HCT116 (cell line): ENCODE results near the gene APAF1. TPM values are rescaled to one million over a fixed set of nuclear protein-coding genes. Genes with fewer than 3 reads are reported as not detected.

ENCODE experiments used
- ATAC-seq: fragments of 200-7000 bp; cut with Tn5 transposase; 2 replicates; pipeline ENCODE4 v1.9.1; 2020; ENCODE audit warnings: mild to moderate bottlenecking, moderate library complexity
- BruUV-seq: library from RNA; stranded (reverse); fragments of 400-500 nt; replicated peaks from 2 replicates; lab custom pipeline; 2021; lab: Mats Ljungman, UMichigan
- CTCF ChIA-PET: fragments of 300-600 bp; sonication (Branson Sonifier 250); formaldehyde crosslinking; loops from one replicate; lab custom pipeline; 2021; ENCODE audit warnings: antibody characterized with exemption; lab: Charles Lee
- POLR2A ChIA-PET: fragments of 300-600, 350-600 bp; sonication (Branson Sonifier 250); formaldehyde crosslinking; loops from one replicate; lab custom pipeline; 2021; ENCODE audit warnings: antibody characterized with exemption; lab: Charles Lee
- RAD21 ChIA-PET, 2 experiments: fragments of 300-600 bp; sonication (Branson Sonifier 250); formaldehyde crosslinking; loops; one replicate each; lab custom pipeline; 2023; ENCODE audit warnings: low total read pairs in 2 of 2; ENCODE audit not compliant: uncharacterized antibody in 2 of 2, unreplicated experiment in 2 of 2, low non-redundant PET in 1 of 2; lab: Charles Lee
- DNase-seq: peaks from one replicate; pipeline ENCODE4 v3.0.0-alpha.2; 2010; ENCODE audit warnings: low read depth, low spot score
- H2AFZ ChIP-seq: fragments of 200-600 bp; shearing (Covaris generic), sonication (generic); 2 replicates; pipeline ENCODE4 v1.6.1; 2017; ENCODE audit warnings: low read depth, mixed run types, mixed read lengths, antibody characterized with exemption, low read length; ENCODE audit not compliant: poor library complexity, severe bottlenecking
- H3K27ac ChIP-seq: 2 replicates; pipeline ENCODE4 v1.5.1; 2012; ENCODE audit warnings: low read depth, low read length
- H3K27me3 ChIP-seq: fragments of 200-600 bp; sonication (generic); 2 replicates; pipeline ENCODE4 v1.6.1; 2016; ENCODE audit warnings: mixed run types, low read length, mixed read lengths; ENCODE audit not compliant: insufficient read depth
- H3K36me3 ChIP-seq, 2 experiments: fragments of 200-500 bp in 1 of 2; fragments of 200-600 bp in 1 of 2; sonication (Bioruptor generic) in 1 of 2; sonication (generic) in 1 of 2; 2 replicates each; pipeline versions ENCODE4 v1.5.1 to v1.6.1; 2014 to 2016; ENCODE audit warnings: low read length in 2 of 2, inconsistent platforms in 1 of 2, mixed read lengths in 1 of 2, mixed run types in 1 of 2; ENCODE audit not compliant: insufficient read depth in 2 of 2, control insufficient read depth in 1 of 2
- H3K4me1 ChIP-seq, 2 experiments: fragments of 200-600 bp in 1 of 2; sonication (generic) in 1 of 2; 2 replicates each; pipeline versions ENCODE4 v1.5.1 to v1.6.1; 2012 to 2017; ENCODE audit warnings: low read length in 2 of 2, inconsistent platforms in 1 of 2, mild to moderate bottlenecking in 1 of 2, mixed read lengths in 1 of 2, mixed run types in 1 of 2, moderate library complexity in 1 of 2; ENCODE audit not compliant: insufficient read depth in 2 of 2, control insufficient read depth in 1 of 2
- H3K4me2 ChIP-seq: fragments of 200-600 bp; sonication (generic); 2 replicates; pipeline ENCODE4 v1.6.1; 2017; ENCODE audit warnings: mixed run types, low read length, mixed read lengths
- H3K4me3 ChIP-seq, 2 experiments: fragments of 200-600 bp in 1 of 2; sonication (generic) in 1 of 2; replicated peaks in 1 of 2; 2 replicates each; pipeline ENCODE4 v1.5.1; 2011 to 2016; ENCODE audit warnings: low read length in 2 of 2, control low read depth in 1 of 2, low read depth in 1 of 2, mild to moderate bottlenecking in 1 of 2, mixed read lengths in 1 of 2, mixed run types in 1 of 2
- H3K79me2 ChIP-seq: fragments of 200-600 bp; sonication (generic); 2 replicates; pipeline ENCODE4 v1.6.1; 2017; ENCODE audit warnings: mild to moderate bottlenecking, mixed run types, low read length, moderate library complexity, mixed read lengths; ENCODE audit not compliant: insufficient read depth
- H3K9ac ChIP-seq: fragments of 200-600 bp; sonication (generic); 2 replicates; pipeline ENCODE4 v1.6.1; 2016; ENCODE audit warnings: low read length, mixed read lengths
- H3K9me2 ChIP-seq: fragments of 200-600 bp; sonication (generic), shearing (Covaris generic); 2 replicates; pipeline ENCODE4 v1.6.1; 2017; ENCODE audit warnings: mixed run types, mild to moderate bottlenecking, moderate library complexity; ENCODE audit not compliant: insufficient read depth
- H3K9me3 ChIP-seq, 2 experiments: fragments of 200-500 bp in 1 of 2; fragments of 200-600 bp in 1 of 2; sonication (Bioruptor generic) in 1 of 2; sonication (generic) in 1 of 2; 2 replicates each; pipeline ENCODE4 v1.6.1; 2014 to 2017; ENCODE audit warnings: low read length in 2 of 2, mixed read lengths in 2 of 2, inconsistent platforms in 1 of 2, low read depth in 1 of 2, mild to moderate bottlenecking in 1 of 2, mixed run types in 1 of 2, moderate library complexity in 1 of 2; ENCODE audit not compliant: control insufficient read depth in 1 of 2, insufficient read depth in 1 of 2
- H4K20me1 ChIP-seq: fragments of 200-600 bp; sonication (generic), shearing (Covaris generic); 2 replicates; pipeline ENCODE4 v1.6.1; 2017; ENCODE audit warnings: mixed run types, mild to moderate bottlenecking, moderate library complexity; ENCODE audit not compliant: insufficient read depth
- ATF3 ChIP-seq: IDR thresholded peaks from 2 replicates; pipeline ENCODE4 v1.6.1; 2012
- CBX3 ChIP-seq: IDR thresholded peaks from 2 replicates; pipeline ENCODE4 v1.6.1; 2012; ENCODE audit warnings: low read depth
- CTCF ChIP-seq, 3 experiments: fragments of 200-600 bp in 1 of 3; sonication (generic) in 1 of 3; IDR thresholded peaks in 2 of 3; conservative IDR thresholded peaks in 1 of 3; 2 replicates each; pipeline ENCODE4 v1.5.1; 2012 to 2017; ENCODE audit warnings: low read depth in 2 of 3, low read length in 2 of 3, antibody characterized with exemption in 1 of 3, borderline replicate concordance in 1 of 3, control low read depth in 1 of 3, mild to moderate bottlenecking in 1 of 3, mixed read lengths in 1 of 3, mixed run types in 1 of 3, moderate library complexity in 1 of 3; ENCODE audit not compliant: insufficient read depth in 1 of 3
- EGR1 ChIP-seq: IDR thresholded peaks from 2 replicates; pipeline ENCODE4 v1.6.1; 2012; ENCODE audit warnings: low read depth
- ELF1 ChIP-seq: IDR thresholded peaks from 2 replicates; pipeline ENCODE4 v1.6.1; 2012; ENCODE audit warnings: low read depth, borderline replicate concordance
- EZH2 ChIP-seq: fragments of 200-600 bp; sonication (generic); IDR thresholded peaks from 2 replicates; pipeline ENCODE4 v1.6.1; 2017; ENCODE audit warnings: antibody characterized with exemption, mixed run types
- EZH2phosphoT487 ChIP-seq: fragments of 200-600 bp; IDR thresholded peaks from 2 replicates; pipeline ENCODE4 v1.6.1; 2018; ENCODE audit warnings: antibody characterized with exemption, borderline replicate concordance
- JUND ChIP-seq: IDR thresholded peaks from 2 replicates; pipeline ENCODE4 v1.6.1; 2012
- POLR2A ChIP-seq: IDR thresholded peaks from 2 replicates; pipeline ENCODE4 v1.7.0; 2011; ENCODE audit warnings: borderline replicate concordance; ENCODE audit not compliant: insufficient read depth, insufficient read length; ENCODE audit errors: extremely low read depth
- RAD21 ChIP-seq: IDR thresholded peaks from 2 replicates; pipeline ENCODE4 v1.6.1; 2012; ENCODE audit warnings: low read depth, mild to moderate bottlenecking
- REST ChIP-seq: IDR thresholded peaks from 2 replicates; pipeline ENCODE4 v1.6.1; 2012; ENCODE audit warnings: low read depth
- SIN3A ChIP-seq: IDR thresholded peaks from 2 replicates; pipeline ENCODE4 v1.6.1; 2012; ENCODE audit warnings: low read depth
- SP1 ChIP-seq: IDR thresholded peaks from 2 replicates; pipeline ENCODE4 v1.6.1; 2012; ENCODE audit warnings: low read depth
- SRF ChIP-seq: IDR thresholded peaks from 2 replicates; pipeline ENCODE4 v1.6.1; 2012; ENCODE audit warnings: low read depth
- TCF7L2 ChIP-seq: IDR thresholded peaks from 2 replicates; pipeline ENCODE4 v1.7.0; 2011; ENCODE audit warnings: borderline replicate concordance, inconsistent platforms; ENCODE audit not compliant: insufficient read depth, insufficient read length; ENCODE audit errors: extremely low read depth
- ZFX ChIP-seq: fragments of 450-650 bp; IDR thresholded peaks from 2 replicates; pipeline ENCODE4 v1.6.1; 2017
- ZNF274 ChIP-seq: fragments of 200-500 bp; sonication (Bioruptor generic); IDR thresholded peaks from 2 replicates; pipeline ENCODE4 v1.6.1; 2014; ENCODE audit warnings: mild to moderate bottlenecking, low read depth, low read length, inconsistent platforms
- intact Hi-C: fragments of 100-400 bp; cut with micrococcal nuclease; formaldehyde crosslinking; loops from 2 replicates; pipeline ENCODE4 v1.10.0; 2022
- total RNA-seq: library from RNA; stranded (reverse); gene quantifications from one replicate; pipeline ENCODE4 v1.2.1, GENCODE V29; 2021; ENCODE audit not compliant: unreplicated experiment

The APAF1 gene
- total RNA-seq, 1 experiment from 2014 or later: 13.9 TPM

GRCh38 chr12:98767248-98767647 lies 122.2 kb downstream of the APAF1 start:
- no peaks in the 10 kb centered on the region for H4K20me1 ChIP-seq
- ATAC-seq (no peak), DNase-seq (no peak)
- no TSS peak for BruUV-seq
- H3K27me3 ChIP-seq: peaks cover 17% of the 10 kb centered on the region; the same call in 1 of the 2 replicates
- H3K36me3 ChIP-seq: no peaks in the 10 kb centered on the region
- ChIA-PET CTCF (no interaction called here), POLR2A (no interaction called here), RAD21 (no interaction called here)
- H3K27ac ChIP-seq: no peak overlapping the region
- H3K79me2 ChIP-seq: no peaks in the 10 kb centered on the region
- H2AFZ ChIP-seq: no peak overlapping the region
- no peak for TF ChIP-seq TCF7L2
- TF ChIP-seq EZH2: no peak
- no peak for TF ChIP-seq RAD21
- H3K4me3 ChIP-seq: no peak overlapping the region
- no peak overlapping the region for H3K9ac ChIP-seq
- no peak overlapping the region for H3K4me2 ChIP-seq
- H3K9me2 ChIP-seq: no peaks in the 10 kb centered on the region
- intact Hi-C loops: no loop called here
- H3K9me3 ChIP-seq: no peaks in the 10 kb centered on the region
- H3K4me1 ChIP-seq: no peaks in the 10 kb centered on the region

GRCh38 chr12:98769068-98769467 lies 124.0 kb downstream of the APAF1 start:
- H3K79me2 ChIP-seq: no peaks in the 10 kb centered on the region
- no peaks in the 10 kb centered on the region for H3K4me1 ChIP-seq
- no peak overlapping the region for H2AFZ ChIP-seq
- BruUV-seq: no TSS peak
- H3K9ac ChIP-seq: no peak overlapping the region
- H3K4me2 ChIP-seq: no peak overlapping the region
- intact Hi-C loops: no loop called here
- H3K9me3 ChIP-seq: no peaks in the 10 kb centered on the region
- no peaks in the 10 kb centered on the region for H4K20me1 ChIP-seq
- RAD21 ChIA-PET: no interaction called here
- CTCF ChIA-PET: no interaction called here
- no peaks in the 10 kb centered on the region for H3K36me3 ChIP-seq
- H3K9me2 ChIP-seq: no peaks in the 10 kb centered on the region
- no peak overlapping the region for H3K27ac ChIP-seq
- H3K27me3 ChIP-seq: peaks cover 10% of the 10 kb centered on the region; the same call in 1 of the 2 replicates
- no peak for DNase-seq
- POLR2A ChIA-PET: interaction anchor here (0.6 kb wide), 1 partner anchor 176 kb away, joined by 4 read pairs; no protein-coding TSS in a partner anchor
- no peak overlapping the region for H3K4me3 ChIP-seq
- ATAC-seq: no peak
- TF ChIP-seq SIN3A (no peak), SP1 (no peak), ZNF274 (no peak), POLR2A (no peak), CTCF (IDR thresholded peaks at IDR 0.05 in 2 of 3, conservative IDR thresholded peaks at IDR 0.05 in 1 of 3; ENCODE audit: borderline replicate concordance in 1 of 3, insufficient read depth in 1 of 3, low read depth in 2 of 3, low read length in 2 of 3) (no peak), EGR1 (no peak), EZH2phosphoT487 (no peak), CBX3 (no peak), ELF1 (no peak), JUND (no peak), REST (no peak), ATF3 (no peak), ZFX (no peak), SRF (no peak)
